ENCODE data around the gene PTPN7. TPM values are rescaled to one million over a fixed set of nuclear protein-coding genes. Genes with fewer than 3 reads are reported as not detected.

PTPN7 gene
- polyA plus RNA-seq, 1 donor (not counting 4 experiments of a cell fraction or from before 2014, with no cell fraction given), result 0.10 TPM

DNA sequence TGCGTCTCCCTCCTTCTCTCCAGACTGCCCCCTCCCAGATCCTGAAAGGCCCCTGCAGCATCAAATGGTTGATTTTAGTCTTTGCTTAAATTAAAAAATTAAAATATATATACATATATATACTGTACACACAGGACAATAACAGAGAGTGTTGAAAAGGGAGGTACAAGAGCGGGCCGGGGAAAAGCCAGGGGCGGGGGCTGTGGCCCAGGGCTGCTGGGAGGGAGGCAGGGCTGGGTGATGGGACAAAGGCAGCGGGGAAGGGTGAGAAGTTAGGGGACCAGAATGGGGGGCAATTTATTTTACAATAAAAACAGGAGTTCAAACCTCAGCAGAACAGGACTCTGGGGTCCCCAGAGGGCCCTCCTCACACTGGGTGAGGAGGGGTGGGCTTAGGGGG lies 26.4 kb downstream of the PTPN7 start:
- no peak overlapping the region for H3K27ac ChIP-seq (ENCODE audit: control insufficient read depth, insufficient read depth, low read length)
- H2AFZ ChIP-seq (ENCODE audit: control insufficient read depth, low read length), result no peak overlapping the region
- H4K20me1 ChIP-seq (ENCODE audit: control insufficient read depth, extremely low read depth, insufficient read depth, low read length), result peaks cover 18% of the 10 kb centered on the region
- H3K79me2 ChIP-seq (ENCODE audit: control insufficient read depth, insufficient read depth, low read length), result peaks cover 17% of the 10 kb centered on the region
- H3K27me3 ChIP-seq (ENCODE audit: control insufficient read depth, extremely low read depth, insufficient read depth, low read length), result no peaks in the 10 kb centered on the region
- no peaks in the 10 kb centered on the region for H3K9me3 ChIP-seq (ENCODE audit: control insufficient read depth, low read depth, low read length)
- H3K4me1 ChIP-seq (ENCODE audit: control insufficient read depth, extremely low read depth, insufficient read depth, low read length), result peaks cover 16% of the 10 kb centered on the region
- H3K4me2 ChIP-seq (ENCODE audit: control insufficient read depth, extremely low read depth, insufficient read depth, low read depth, low read length), result no peak overlapping the region
- H3K9ac ChIP-seq (ENCODE audit: control insufficient read depth, extremely low read depth, insufficient read depth, low read length), result no peak overlapping the region
- TF ChIP-seq, protein P1, sequence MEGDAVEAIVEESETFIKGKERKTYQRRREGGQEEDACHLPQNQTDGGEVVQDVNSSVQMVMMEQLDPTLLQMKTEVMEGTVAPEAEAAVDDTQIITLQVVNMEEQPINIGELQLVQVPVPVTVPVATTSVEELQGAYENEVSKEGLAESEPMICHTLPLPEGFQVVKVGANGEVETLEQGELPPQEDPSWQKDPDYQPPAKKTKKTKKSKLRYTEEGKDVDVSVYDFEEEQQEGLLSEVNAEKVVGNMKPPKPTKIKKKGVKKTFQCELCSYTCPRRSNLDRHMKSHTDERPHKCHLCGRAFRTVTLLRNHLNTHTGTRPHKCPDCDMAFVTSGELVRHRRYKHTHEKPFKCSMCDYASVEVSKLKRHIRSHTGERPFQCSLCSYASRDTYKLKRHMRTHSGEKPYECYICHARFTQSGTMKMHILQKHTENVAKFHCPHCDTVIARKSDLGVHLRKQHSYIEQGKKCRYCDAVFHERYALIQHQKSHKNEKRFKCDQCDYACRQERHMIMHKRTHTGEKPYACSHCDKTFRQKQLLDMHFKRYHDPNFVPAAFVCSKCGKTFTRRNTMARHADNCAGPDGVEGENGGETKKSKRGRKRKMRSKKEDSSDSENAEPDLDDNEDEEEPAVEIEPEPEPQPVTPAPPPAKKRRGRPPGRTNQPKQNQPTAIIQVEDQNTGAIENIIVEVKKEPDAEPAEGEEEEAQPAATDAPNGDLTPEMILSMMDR (optimal IDR thresholded peaks at IDR 0.05 in 1 of 3, IDR thresholded peaks at IDR 0.05 in 1 of 3, conservative IDR thresholded peaks at IDR 0.05 in 1 of 3; ENCODE audit: extremely low read depth in 1 of 3, insufficient read depth in 2 of 3, low read length in 3 of 3), result no peak
- TF ChIP-seq EZH2 (IDR thresholded peaks at IDR 0.05; ENCODE audit: low read length), result no peak
- no peaks in the 10 kb centered on the region for H3K9me1 ChIP-seq (ENCODE audit: control insufficient read depth, extremely low read depth, insufficient read depth, low read length)
- H3K4me3 ChIP-seq (ENCODE audit: control insufficient read depth in 2 of 3, extremely low read depth in 1 of 3, insufficient read depth in 2 of 3, low read depth in 1 of 3, low read length in 3 of 3), result no peak overlapping the region
- dilution Hi-C loops (cut with MboI; ENCODE audit: extremely low pct_ligation_motif_present, low sequenced_read_pairs), result no loop called here
- DNase-seq (ENCODE audit: low read depth, low spot score), result no peak
- no peak for FAIRE-seq
- H3K36me3 ChIP-seq (ENCODE audit: control insufficient read depth in 2 of 2, extremely low read depth in 1 of 2, insufficient read depth in 2 of 2, low read length in 2 of 2), result peaks cover 20 to 35% of the 10 kb centered on the region in 2 experiments

DNA sequence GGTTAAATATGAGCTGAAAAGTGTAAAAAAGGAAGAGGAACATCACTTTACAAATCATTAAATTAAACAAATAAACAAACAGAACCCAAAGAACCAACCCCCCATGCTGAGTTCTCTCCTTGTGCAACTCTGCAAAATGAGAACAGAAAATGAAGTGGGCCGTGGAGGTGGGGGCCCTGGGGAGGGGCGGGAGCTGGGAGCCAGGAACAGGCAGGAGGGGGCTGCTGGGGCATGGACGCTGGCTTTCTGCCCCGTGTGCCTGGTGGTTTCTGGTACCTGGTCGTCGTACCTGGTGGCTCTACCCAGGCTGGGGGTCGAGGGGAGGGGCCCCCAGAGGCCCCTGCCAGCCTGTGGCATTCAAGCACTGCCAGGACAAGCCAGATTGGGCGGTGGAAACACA lies 26.9 kb downstream of the PTPN7 start:
- H4K20me1 ChIP-seq (ENCODE audit: control insufficient read depth, extremely low read depth, insufficient read depth, low read length), result peaks cover 17% of the 10 kb centered on the region
- no peak overlapping the region for H3K4me2 ChIP-seq (ENCODE audit: control insufficient read depth, extremely low read depth, insufficient read depth, low read depth, low read length)
- no peaks in the 10 kb centered on the region for H3K9me3 ChIP-seq (ENCODE audit: control insufficient read depth, low read depth, low read length)
- H3K27me3 ChIP-seq (ENCODE audit: control insufficient read depth, extremely low read depth, insufficient read depth, low read length), result no peaks in the 10 kb centered on the region
- no peak for TF ChIP-seq EZH2 (IDR thresholded peaks at IDR 0.05; ENCODE audit: low read length)
- TF ChIP-seq, protein P1 (optimal IDR thresholded peaks at IDR 0.05 in 1 of 3, IDR thresholded peaks at IDR 0.05 in 1 of 3, conservative IDR thresholded peaks at IDR 0.05 in 1 of 3; ENCODE audit: extremely low read depth in 1 of 3, insufficient read depth in 2 of 3, low read length in 3 of 3), result no peak
- H3K27ac ChIP-seq (ENCODE audit: control insufficient read depth, insufficient read depth, low read length), result no peak overlapping the region
- H3K4me1 ChIP-seq (ENCODE audit: control insufficient read depth, extremely low read depth, insufficient read depth, low read length), result peaks cover 16% of the 10 kb centered on the region
- H3K9me1 ChIP-seq (ENCODE audit: control insufficient read depth, extremely low read depth, insufficient read depth, low read length), result no peaks in the 10 kb centered on the region
- dilution Hi-C loops (cut with MboI; ENCODE audit: extremely low pct_ligation_motif_present, low sequenced_read_pairs), result no loop called here
- DNase-seq (ENCODE audit: low read depth, low spot score) (no peak), FAIRE-seq (no peak)
- H3K9ac ChIP-seq (ENCODE audit: control insufficient read depth, extremely low read depth, insufficient read depth, low read length), result no peak overlapping the region
- peaks cover 20 to 35% of the 10 kb centered on the region in 2 experiments for H3K36me3 ChIP-seq (ENCODE audit: control insufficient read depth in 2 of 2, extremely low read depth in 1 of 2, insufficient read depth in 2 of 2, low read length in 2 of 2)
- no peak overlapping the region for H2AFZ ChIP-seq (ENCODE audit: control insufficient read depth, low read length)
- H3K4me3 ChIP-seq (ENCODE audit: control insufficient read depth in 2 of 3, extremely low read depth in 1 of 3, insufficient read depth in 2 of 3, low read depth in 1 of 3, low read length in 3 of 3), result no peak overlapping the region
- H3K79me2 ChIP-seq (ENCODE audit: control insufficient read depth, insufficient read depth, low read length), result peaks cover 12% of the 10 kb centered on the region
